CD1c-positive myeloid dendritic cell (primary cell): ENCODE data around the gene ACE2.

Source experiments
- DNase-seq: peaks from one replicate; pipeline ENCODE4 v3.0.0-alpha.2; 2016; ENCODE audit errors: extremely low spot score

The ACE2 gene

GRCh38 chrX:15511563-15511962 is 89.2 kb downstream of the ACE2 start:
- DNase-seq, result no peak
